MCF 10A (cell line): ENCODE data around the gene NAPB. TPM values are rescaled to one million over a fixed set of nuclear protein-coding genes. Genes with fewer than 3 reads are reported as not detected.

ENCODE experiments used
- BruUV-seq: library from RNA; stranded (reverse); fragments of 400-500 nt; replicated peaks from 2 replicates; lab custom pipeline; 2021; lab: Mats Ljungman, UMichigan
- CTCF ChIA-PET: fragments of 300-600 bp; sonication (Branson Sonifier 250); formaldehyde crosslinking; extraction: SDS; loops from one replicate; lab custom pipeline; 2021; ENCODE audit warnings: antibody characterized with exemption, inconsistent platforms; lab: Yijun Ruan, JAX
- POLR2A ChIA-PET: fragments of 300-600, 350-650 bp; sonication (Branson Sonifier 250); formaldehyde crosslinking; extraction: SDS; loops from one replicate; lab custom pipeline; 2020; ENCODE audit warnings: antibody characterized with exemption, inconsistent platforms; lab: Yijun Ruan, JAX
- DNase-seq: peaks from one replicate; pipeline ENCODE4 v3.0.0-alpha.2; 2018; ENCODE audit not compliant: unreplicated experiment
- H3K27ac Mint-ChIP-seq: one replicate; pipeline ENCODE4 v1.8.0; 2022; ENCODE audit warnings: mild to moderate bottlenecking, low read depth, mixed read lengths; ENCODE audit not compliant: unreplicated experiment
- H3K27me3 Mint-ChIP-seq: one replicate; pipeline ENCODE4 v1.8.0; 2022; ENCODE audit warnings: mixed read lengths; ENCODE audit not compliant: insufficient read depth, unreplicated experiment
- H3K36me3 Mint-ChIP-seq: one replicate; pipeline ENCODE4 v1.8.0; 2022; ENCODE audit warnings: mild to moderate bottlenecking, moderate library complexity, mixed read lengths; ENCODE audit not compliant: insufficient read depth, unreplicated experiment
- H3K4me1 Mint-ChIP-seq: one replicate; pipeline ENCODE4 v1.8.0; 2022; ENCODE audit warnings: mixed read lengths; ENCODE audit not compliant: insufficient read depth, unreplicated experiment
- H3K4me3 Mint-ChIP-seq: one replicate; pipeline ENCODE4 v1.8.0; 2022; ENCODE audit warnings: mild to moderate bottlenecking, moderate library complexity, mixed read lengths; ENCODE audit not compliant: unreplicated experiment
- H3K9me3 Mint-ChIP-seq: one replicate; pipeline ENCODE4 v1.8.0; 2022; ENCODE audit warnings: mixed read lengths; ENCODE audit not compliant: unreplicated experiment
- CTCF ChIP-seq: fragments of 200-600 bp; IDR thresholded peaks from one replicate; pipeline ENCODE4 v1.8.0; 2022; ENCODE audit warnings: antibody characterized with exemption, mild to moderate bottlenecking; ENCODE audit not compliant: unreplicated experiment
- intact Hi-C: fragments of 100-400 bp; cut with micrococcal nuclease; formaldehyde crosslinking; loops from 2 replicates; pipeline ENCODE4 v1.14.1; 2022
- total RNA-seq: library from RNA; stranded (reverse); gene quantifications from 2 replicates; pipeline ENCODE4 v1.2.3, GENCODE V29; 2022

The NAPB gene
- total RNA-seq, 1 experiment from 2014 or later, result 9.6 TPM

GRCh38 chr20:23370873-23371272 lies 50.4 kb downstream of the NAPB start:
- Mint-ChIP-seq H3K4me3 (no peak overlapping the region), H3K27ac (no peak overlapping the region), H3K4me1 (peaks cover 17% of the 10 kb centered on the region), H3K9me3 (no peaks in the 10 kb centered on the region), H3K27me3 (no peaks in the 10 kb centered on the region), H3K36me3 (peaks cover 87% of the 10 kb centered on the region)
- no peak for TF ChIP-seq CTCF
- intact Hi-C loops, result no loop called here
- no peak for DNase-seq
- CTCF ChIA-PET, result interaction anchor here (1.0 to 1.5 kb wide), 2 partner anchors 31 to 71 kb away, joined by 3 read pairs; no protein-coding TSS in a partner anchor
- POLR2A ChIA-PET, result interaction anchor here (0.7 to 4.4 kb wide), 6 partner anchors 10 to 125 kb away, joined by 3 to 24 read pairs (median 5); partner anchors contain the start of gene NXT1
- no TSS peak for BruUV-seq

GRCh38 chr20:23370274-23370673 lies 51.0 kb downstream of the NAPB start:
- Mint-ChIP-seq H3K4me3 (no peak overlapping the region), H3K27ac (no peak overlapping the region), H3K4me1 (peaks cover 19% of the 10 kb centered on the region), H3K9me3 (no peaks in the 10 kb centered on the region), H3K27me3 (no peaks in the 10 kb centered on the region), H3K36me3 (peaks cover 84% of the 10 kb centered on the region)
- POLR2A ChIA-PET, result interaction anchor here (0.6 to 4.4 kb wide), 8 partner anchors 9 to 1884 kb away, joined by 3 to 24 read pairs (median 4); partner anchors contain the start of gene NXT1
- no peak for DNase-seq
- no TSS peak for BruUV-seq
- intact Hi-C loops, result no loop called here
- no peak for TF ChIP-seq CTCF
- CTCF ChIA-PET, result interaction anchor here (1.5 kb wide), 1 partner anchor 71 kb away, joined by 3 read pairs; no protein-coding TSS in a partner anchor

GRCh38 chr20:23369072-23369823 lies 52.0 kb downstream of the NAPB start:
- H3K27ac Mint-ChIP-seq, result no peak overlapping the region
- intact Hi-C loops, result no loop called here
- POLR2A ChIA-PET, result interaction anchor here (0.7 to 12.7 kb wide), 9 partner anchors 8 to 267 kb away, joined by 3 to 261 read pairs (median 7); partner anchors contain the start of genes NAPB and NXT1
- H3K4me3 Mint-ChIP-seq, result no peak overlapping the region
- no peak for TF ChIP-seq CTCF
- H3K36me3 Mint-ChIP-seq, result peaks cover 88% of the 10 kb centered on the region
- peaks cover 29% of the 10 kb centered on the region for H3K4me1 Mint-ChIP-seq
- no peak for DNase-seq
- CTCF ChIA-PET, result interaction anchor here (0.7 to 1.6 kb wide), 6 partner anchors 11 to 677 kb away, joined by 3 to 4 read pairs (median 3); no protein-coding TSS in a partner anchor
- no peaks in the 10 kb centered on the region for H3K9me3 Mint-ChIP-seq
- no TSS peak for BruUV-seq
- no peaks in the 10 kb centered on the region for H3K27me3 Mint-ChIP-seq

GRCh38 chr20:23368316-23369071 lies 52.8 kb downstream of the NAPB start:
- H3K27ac Mint-ChIP-seq, result no peak overlapping the region
- H3K36me3 Mint-ChIP-seq, result peaks cover 82% of the 10 kb centered on the region
- CTCF ChIA-PET, result interaction anchor here (0.6 to 1.6 kb wide), 7 partner anchors 10 to 677 kb away, joined by 3 to 4 read pairs (median 3); no protein-coding TSS in a partner anchor
- no peaks in the 10 kb centered on the region for H3K9me3 Mint-ChIP-seq
- DNase-seq, result no peak
- POLR2A ChIA-PET, result interaction anchor here (0.7 to 12.7 kb wide), 12 partner anchors 10 to 994 kb away, joined by 3 to 261 read pairs (median 6); partner anchors contain the start of genes NAPB and NXT1
- H3K4me1 Mint-ChIP-seq, result peaks cover 31% of the 10 kb centered on the region
- intact Hi-C loops, result no loop called here
- no peaks in the 10 kb centered on the region for H3K27me3 Mint-ChIP-seq
- TF ChIP-seq CTCF, result no peak
- no peak overlapping the region for H3K4me3 Mint-ChIP-seq
- no TSS peak for BruUV-seq
